NT2/D1 (cell line): ENCODE results near the gene HTR3B.
"Not testable (repeated sequence)": the region's sequence is repeated elsewhere in the genome, so short reads cannot be mapped to it uniquely, and the experiment has no call there.

Source experiments
- DNase-seq: peaks from one replicate; pipeline ENCODE4 v3.0.0-alpha.2; 2011; ENCODE audit warnings: low read depth, low spot score
- H3K27me3 ChIP-seq: 2 replicates; pipeline ENCODE4 v1.6.0; 2011; ENCODE audit warnings: mild to moderate bottlenecking; ENCODE audit not compliant: insufficient read length, insufficient read depth
- H3K36me3 ChIP-seq: 2 replicates; pipeline ENCODE4 v1.6.1; 2011; ENCODE audit warnings: mild to moderate bottlenecking, low read length, mixed read lengths; ENCODE audit not compliant: insufficient read depth, insufficient read length
- H3K4me1 ChIP-seq: 2 replicates; pipeline ENCODE4 v1.5.1; 2011; ENCODE audit not compliant: insufficient read depth, insufficient read length
- H3K4me3 ChIP-seq: 2 replicates; pipeline ENCODE4 v1.5.1; 2011; ENCODE audit warnings: low read depth; ENCODE audit not compliant: insufficient read length
- H3K9ac ChIP-seq: 2 replicates; pipeline ENCODE4 v1.6.0; 2011; ENCODE audit warnings: low read depth; ENCODE audit not compliant: insufficient read length
- H3K9me3 ChIP-seq: 2 replicates; pipeline ENCODE4 v1.5.1; 2011; ENCODE audit warnings: mild to moderate bottlenecking, low read length; ENCODE audit not compliant: insufficient read depth
- SUZ12 ChIP-seq: IDR thresholded peaks from 2 replicates; pipeline ENCODE4 v1.6.1; 2011; ENCODE audit not compliant: insufficient read length, insufficient read depth; ENCODE audit errors: extremely low read depth
- YY1 ChIP-seq: IDR thresholded peaks from 2 replicates; pipeline ENCODE4 v1.6.1; 2011; ENCODE audit not compliant: insufficient read length, insufficient read depth
- ZNF274 ChIP-seq: IDR thresholded peaks from 2 replicates; pipeline ENCODE4 v1.6.1; 2011; ENCODE audit warnings: mild to moderate bottlenecking, low read depth, low read length

HTR3B gene

GRCh38 chr11:113876074-113876797 is 28.4 kb upstream of the HTR3B start:
- H3K9ac ChIP-seq: peak overlapping the region; percentile 82
- H3K9me3 ChIP-seq: no peaks in the 10 kb centered on the region
- no peak for DNase-seq
- peaks cover 12% of the 10 kb centered on the region for H3K36me3 ChIP-seq
- peak overlapping the region; percentile 58 for H3K4me3 ChIP-seq
- no peaks in the 10 kb centered on the region for H3K4me1 ChIP-seq
- no peak for TF ChIP-seq ZNF274
- TF ChIP-seq YY1: no peak
- TF ChIP-seq SUZ12: no peak
- H3K27me3 ChIP-seq: no peaks in the 10 kb centered on the region

- H3K4me3 ChIP-seq: no peak overlapping the region
- no peaks in the 10 kb centered on the region for H3K27me3 ChIP-seq
- peak overlapping the region; percentile 66 for H3K9ac ChIP-seq
- no peak for TF ChIP-seq SUZ12
- TF ChIP-seq YY1: no peak
- no peak for TF ChIP-seq ZNF274
- no peaks in the 10 kb centered on the region for H3K9me3 ChIP-seq
- peaks cover 4% of the 10 kb centered on the region for H3K36me3 ChIP-seq
- DNase-seq: no peak
- no peaks in the 10 kb centered on the region for H3K4me1 ChIP-seq
Measured at GRCh38 chr11:113876798-113877669, 27.6 kb upstream of the HTR3B start.

- TF ChIP-seq YY1 (no peak), SUZ12 (no peak), ZNF274 (no peak)
- H3K9ac ChIP-seq: no peak overlapping the region
- no peaks in the 10 kb centered on the region for H3K4me1 ChIP-seq
- DNase-seq: no peak
- H3K36me3 ChIP-seq: peaks cover 3% of the 10 kb centered on the region
- no peak overlapping the region for H3K4me3 ChIP-seq
- H3K27me3 ChIP-seq: no peaks in the 10 kb centered on the region
- H3K9me3 ChIP-seq: no peaks in the 10 kb centered on the region
Measured at GRCh38 chr11:113877670-113878055, 26.9 kb upstream of the HTR3B start.

- not testable (repeated sequence) for H3K4me1 ChIP-seq, H3K4me3 ChIP-seq, H3K36me3 ChIP-seq, H3K27me3 ChIP-seq, H3K9me3 ChIP-seq, H3K9ac ChIP-seq, DNase-seq
Measured at GRCh38 chr11:113879446-113879845, 25.1 kb upstream of the HTR3B start.

GRCh38 chr11:113880971-113881370 is 23.6 kb upstream of the HTR3B start:
- TF ChIP-seq ZNF274: no peak
- no peak for TF ChIP-seq YY1
- no peak for TF ChIP-seq SUZ12
- H3K9me3 ChIP-seq: no peaks in the 10 kb centered on the region
- H3K4me3 ChIP-seq: no peak overlapping the region
- no peak overlapping the region for H3K9ac ChIP-seq
- no peak for DNase-seq
- H3K4me1 ChIP-seq: no peaks in the 10 kb centered on the region
- no peaks in the 10 kb centered on the region for H3K27me3 ChIP-seq
- no peaks in the 10 kb centered on the region for H3K36me3 ChIP-seq

- H3K4me1 ChIP-seq: no peaks in the 10 kb centered on the region
- no peaks in the 10 kb centered on the region for H3K27me3 ChIP-seq
- no peaks in the 10 kb centered on the region for H3K36me3 ChIP-seq
- H3K9me3 ChIP-seq: no peaks in the 10 kb centered on the region
- DNase-seq: no peak
- no peak overlapping the region for H3K4me3 ChIP-seq
- TF ChIP-seq SUZ12: no peak
- no peak for TF ChIP-seq ZNF274
- TF ChIP-seq YY1: no peak
- H3K9ac ChIP-seq: no peak overlapping the region
Measured at GRCh38 chr11:113881856-113882255, 22.7 kb upstream of the HTR3B start.

GRCh38 chr11:113884361-113884836 is 20.2 kb upstream of the HTR3B start:
- H3K36me3 ChIP-seq: no peaks in the 10 kb centered on the region
- no peaks in the 10 kb centered on the region for H3K4me1 ChIP-seq
- no peak overlapping the region for H3K9ac ChIP-seq
- H3K4me3 ChIP-seq: no peak overlapping the region
- no peaks in the 10 kb centered on the region for H3K27me3 ChIP-seq
- DNase-seq: peak; percentile 51
- TF ChIP-seq SUZ12 (no peak), YY1 (no peak), ZNF274 (no peak)
- H3K9me3 ChIP-seq: no peaks in the 10 kb centered on the region

GRCh38 chr11:113885897-113886296 is 18.7 kb upstream of the HTR3B start:
- TF ChIP-seq YY1 (no peak), ZNF274 (no peak), SUZ12 (no peak)
- DNase-seq: no peak
- no peak overlapping the region for H3K4me3 ChIP-seq
- H3K27me3 ChIP-seq: no peaks in the 10 kb centered on the region
- no peaks in the 10 kb centered on the region for H3K4me1 ChIP-seq
- no peaks in the 10 kb centered on the region for H3K36me3 ChIP-seq
- H3K9ac ChIP-seq: no peak overlapping the region
- H3K9me3 ChIP-seq: no peaks in the 10 kb centered on the region
